Neural cell (in vitro differentiated cells): ENCODE results near the gene SHISAL1. TPM values are rescaled to one million over a fixed set of nuclear protein-coding genes. Genes with fewer than 3 reads are reported as not detected.

ENCODE experiments used
- H2AFZ ChIP-seq: fragments of 200-600, 300-800 bp; sonication (generic), shearing (Covaris generic); 2 replicates; pipeline ENCODE4 v1.6.0; 2014; ENCODE audit warnings: low read depth, mild to moderate bottlenecking, antibody characterized with exemption, low read length, moderate library complexity
- H3F3A ChIP-seq: fragments of 200-600 bp; shearing (Covaris generic); 2 replicates; pipeline ENCODE4 v1.6.1; 2016; ENCODE audit warnings: mild to moderate bottlenecking, moderate library complexity, mixed read lengths, antibody characterized with exemption, low read length; ENCODE audit not compliant: insufficient read depth, poor library complexity, severe bottlenecking
- H3K27ac ChIP-seq: fragments of 200-600, 300-800 bp; sonication (generic), shearing (Covaris generic); 2 replicates; pipeline ENCODE4 v1.5.1; 2014; ENCODE audit warnings: mild to moderate bottlenecking, low read length, moderate library complexity
- H3K27me3 ChIP-seq: fragments of 300-800, 200-600 bp; sonication (generic), shearing (Covaris generic); 2 replicates; pipeline ENCODE4 v1.6.0; 2014; ENCODE audit warnings: mild to moderate bottlenecking, low read depth, low read length, moderate library complexity; ENCODE audit not compliant: insufficient read depth
- H3K36me3 ChIP-seq: fragments of 300-800, 200-600 bp; sonication (generic), shearing (Covaris generic); 2 replicates; pipeline ENCODE4 v1.5.1; 2014; ENCODE audit warnings: mild to moderate bottlenecking, antibody characterized with exemption, low read length, moderate library complexity; ENCODE audit not compliant: insufficient read depth
- H3K4me2 ChIP-seq: fragments of 300-800, 200-600 bp; sonication (generic), shearing (Covaris generic); 2 replicates; pipeline ENCODE4 v1.6.0; 2014; ENCODE audit warnings: mild to moderate bottlenecking, low read length
- H3K4me3 ChIP-seq: fragments of 300-800, 200-600 bp; sonication (generic), shearing (Covaris generic); 2 replicates; pipeline ENCODE4 v1.5.1; 2014; ENCODE audit warnings: mild to moderate bottlenecking, low read length, moderate library complexity
- H3K79me2 ChIP-seq: fragments of 200-600 bp; shearing (Covaris generic); replicated peaks from 2 replicates; pipeline ENCODE4 v1.6.0; 2014; ENCODE audit warnings: mild to moderate bottlenecking, low read length, moderate library complexity; ENCODE audit not compliant: insufficient read depth
- H3K9ac ChIP-seq: fragments of 300-800, 200-600 bp; sonication (generic), shearing (Covaris generic); 2 replicates; pipeline ENCODE4 v1.6.1; 2016; ENCODE audit warnings: mild to moderate bottlenecking, low read length, mixed read lengths
- H3K9me2 ChIP-seq: fragments of 200-600 bp; shearing (Covaris generic); 2 replicates; pipeline ENCODE4 v1.6.1; 2016; ENCODE audit warnings: mild to moderate bottlenecking, low read length, mixed read lengths; ENCODE audit not compliant: insufficient read depth
- H3K9me3 ChIP-seq: fragments of 200-600, 300-800 bp; sonication (generic), shearing (Covaris generic); 2 replicates; pipeline ENCODE4 v1.6.1; 2016; ENCODE audit warnings: mild to moderate bottlenecking, mixed run types, low read length, moderate library complexity, mixed read lengths
- H4K20me1 ChIP-seq: fragments of 200-600 bp; shearing (Covaris generic); 2 replicates; pipeline ENCODE4 v1.6.1; 2016; ENCODE audit warnings: mild to moderate bottlenecking, mixed run types; ENCODE audit not compliant: insufficient read depth
- CTCF ChIP-seq: fragments of 450-650 bp; IDR thresholded peaks from 2 replicates; pipeline ENCODE4 v1.5.1; 2014; ENCODE audit warnings: antibody characterized with exemption, mild to moderate bottlenecking, moderate library complexity; ENCODE audit not compliant: poor library complexity, severe bottlenecking
- EP300 ChIP-seq: fragments of 450-650 bp; conservative IDR thresholded peaks from 2 replicates; pipeline ENCODE4 v1.6.1; 2014; ENCODE audit warnings: antibody characterized with exemption, mild to moderate bottlenecking, moderate library complexity; ENCODE audit not compliant: poor library complexity, severe bottlenecking
- EZH2 ChIP-seq: fragments of 200-600, 300-800 bp; shearing (Covaris generic), sonication (generic); IDR thresholded peaks from 2 replicates; pipeline ENCODE4 v1.6.1; 2014; ENCODE audit warnings: antibody characterized with exemption, low read length, borderline replicate concordance, mild to moderate bottlenecking; ENCODE audit not compliant: insufficient read depth, poor library complexity, severe bottlenecking
- MXI1 ChIP-seq: fragments of 450-650 bp; conservative IDR thresholded peaks from 2 replicates; pipeline ENCODE4 v1.6.1; 2014; ENCODE audit warnings: antibody characterized with exemption, mild to moderate bottlenecking; ENCODE audit not compliant: poor library complexity, severe bottlenecking
- POLR2AphosphoS5 ChIP-seq: IDR thresholded peaks from 2 replicates; pipeline ENCODE4 v1.6.1; 2012
- RAD21 ChIP-seq: fragments of 450-650 bp; conservative IDR thresholded peaks from 2 replicates; pipeline ENCODE4 v1.6.1; 2014; ENCODE audit warnings: antibody characterized with exemption, mild to moderate bottlenecking, moderate library complexity
- REST ChIP-seq: IDR thresholded peaks from 2 replicates; pipeline ENCODE4 v1.6.1; 2012; ENCODE audit warnings: borderline replicate concordance
- SMC3 ChIP-seq: fragments of 450-650 bp; conservative IDR thresholded peaks from 2 replicates; pipeline ENCODE4 v1.6.1; 2014; ENCODE audit warnings: antibody characterized with exemption, mild to moderate bottlenecking, moderate library complexity; ENCODE audit not compliant: poor library complexity
- TAF1 ChIP-seq: IDR thresholded peaks from 2 replicates; pipeline ENCODE4 v1.6.1; 2012; ENCODE audit warnings: low read depth
- polyA plus RNA-seq: library from polyadenylated mRNA; depleted of rRNA; stranded (reverse); fragments of >200 nt; gene quantifications from 2 replicates; pipeline ENCODE4 v1.2.3, GENCODE V29; 2014

SHISAL1 gene
- polyA plus RNA-seq, 1 donor from 2014 or later, result 15.4 TPM

- H3K9me3 ChIP-seq, result no peaks in the 10 kb centered on the region
- no peak overlapping the region for H3K9ac ChIP-seq
- H3K4me2 ChIP-seq, result no peak overlapping the region
- H3K4me3 ChIP-seq, result no peak overlapping the region
- no peaks in the 10 kb centered on the region for H3K79me2 ChIP-seq
- TF ChIP-seq RAD21 (no peak), EP300 (no peak), REST (no peak), TAF1 (no peak), CTCF (no peak), EZH2 (no peak), MXI1 (no peak), POLR2AphosphoS5 (no peak), SMC3 (no peak)
- no peaks in the 10 kb centered on the region for H4K20me1 ChIP-seq
- no peaks in the 10 kb centered on the region for H3K9me2 ChIP-seq
- no peaks in the 10 kb centered on the region for H3F3A ChIP-seq
- no peak overlapping the region for H3K27ac ChIP-seq
- H3K36me3 ChIP-seq, result no peaks in the 10 kb centered on the region
- no peaks in the 10 kb centered on the region for H3K27me3 ChIP-seq
- H2AFZ ChIP-seq, result no peak overlapping the region
Observed at GRCh38 chr22:44305455-44305854, 7.3 kb downstream of the SHISAL1 start.

GRCh38 chr22:44304911-44305310 lies 7.8 kb downstream of the SHISAL1 start:
- no peaks in the 10 kb centered on the region for H3K36me3 ChIP-seq

More at GRCh38 chr22:44304911-44305310, 7.8 kb downstream of the SHISAL1 start:
- Histone ChIP-seq H3K27me3 (no peaks in the 10 kb centered on the region), H3K4me2 (no peak overlapping the region), H3K9ac (no peak overlapping the region), H3K9me3 (no peaks in the 10 kb centered on the region), H3K79me2 (no peaks in the 10 kb centered on the region), H3K9me2 (no peaks in the 10 kb centered on the region), H2AFZ (no peak overlapping the region), H3K4me3 (no peak overlapping the region), H3F3A (no peaks in the 10 kb centered on the region), H4K20me1 (no peaks in the 10 kb centered on the region), H3K27ac (no peak overlapping the region)
- TF ChIP-seq REST, result no peak
- no peak for TF ChIP-seq TAF1
- TF ChIP-seq POLR2AphosphoS5, result no peak
- TF ChIP-seq MXI1, result no peak
- TF ChIP-seq RAD21, result no peak
- TF ChIP-seq EP300, result no peak
- TF ChIP-seq EZH2, result no peak
- TF ChIP-seq SMC3, result no peak
- no peak for TF ChIP-seq CTCF
